GM12878 (cell line): ENCODE data around the gene SORCS1. TPM values are rescaled to one million over a fixed set of nuclear protein-coding genes. Genes with fewer than 3 reads are reported as not detected.

Experiments
- ATAC-seq: fragments of 200-7000 bp; cut with Tn5 transposase; 3 replicates; pipeline ENCODE4 v1.9.1; 2020; ENCODE audit warnings: mild to moderate bottlenecking, moderate library complexity
- BruUV-seq: library from RNA; stranded (reverse); fragments of 400-500 nt; replicated peaks from 2 replicates; lab custom pipeline; 2021; lab: Mats Ljungman, UMichigan
- CTCF ChIA-PET: fragments of 300-600 bp; sonication (Branson Sonifier 250); formaldehyde crosslinking; extraction: SDS; loops from one replicate; lab custom pipeline; 2021; ENCODE audit warnings: inconsistent platforms; lab: Yijun Ruan, JAX
- POLR2A ChIA-PET: fragments of 350-600 bp; formaldehyde crosslinking; extraction: SDS; loops from one replicate; lab custom pipeline; 2021; ENCODE audit warnings: inconsistent platforms; lab: Charles Lee
- RAD21 ChIA-PET: fragments of 300-600 bp; sonication (Branson Sonifier 250); formaldehyde crosslinking; loops from one replicate; lab custom pipeline; 2023; ENCODE audit warnings: antibody characterized with exemption; ENCODE audit not compliant: unreplicated experiment; lab: Charles Lee
- SMC1A ChIA-PET: fragments of 300-600 bp; sonication (Branson Sonifier 250); formaldehyde crosslinking; loops from one replicate; lab custom pipeline; 2023; ENCODE audit not compliant: unreplicated experiment, uncharacterized antibody; lab: Charles Lee
- DNase-seq: peaks from one replicate; pipeline ENCODE4 v3.0.0-alpha.2; 2011; ENCODE audit warnings: low read depth, low spot score
- FAIRE-seq: peaks from 3 replicates; lab custom pipeline; 2011; peaks lifted over from hg19 to GRCh38; lab: Jason Lieb, UNC
- H2AFZ ChIP-seq: 2 replicates; pipeline ENCODE4 v1.6.0; 2011; ENCODE audit warnings: low read depth, low read length, control low read depth; ENCODE audit not compliant: control insufficient read depth
- H3K27ac ChIP-seq: 2 replicates; pipeline ENCODE4 v1.5.1; 2011; ENCODE audit warnings: control low read depth; ENCODE audit not compliant: control insufficient read depth, insufficient read depth
- H3K27me3 ChIP-seq, 2 experiments: replicated peaks in 1 of 2; 2 replicates each; pipeline versions ENCODE4 v1.6.0 to v1.6.1; 2011; ENCODE audit warnings: low read length in 1 of 2; ENCODE audit not compliant: control insufficient read depth in 2 of 2, insufficient read depth in 2 of 2
- H3K36me3 ChIP-seq, 2 experiments: 2 replicates each; pipeline ENCODE4 v1.5.1; 2011; ENCODE audit warnings: low read length in 1 of 2; ENCODE audit not compliant: control insufficient read depth in 2 of 2, insufficient read depth in 2 of 2
- H3K4me1 ChIP-seq: 2 replicates; pipeline ENCODE4 v1.6.1; 2011; ENCODE audit warnings: mild to moderate bottlenecking, low read length, moderate library complexity, mixed read lengths; ENCODE audit not compliant: control insufficient read depth, insufficient read depth
- H3K4me2 ChIP-seq: 2 replicates; pipeline ENCODE4 v1.6.0; 2011; ENCODE audit warnings: control low read depth; ENCODE audit not compliant: control insufficient read depth, insufficient read depth
- H3K4me3 ChIP-seq: fragments of 200-600 bp; sonication (generic); 2 replicates; pipeline ENCODE4 v1.5.1; 2016
- H3K79me2 ChIP-seq: 2 replicates; pipeline ENCODE4 v1.6.0; 2011; ENCODE audit warnings: low read length; ENCODE audit not compliant: control insufficient read depth, insufficient read depth
- H3K9ac ChIP-seq: 2 replicates; pipeline ENCODE4 v1.8.0; 2011; ENCODE audit warnings: low read length, control low read depth, mixed read lengths; ENCODE audit not compliant: control insufficient read depth, insufficient read depth
- H3K9me3 ChIP-seq: replicated peaks from 3 replicates; pipeline ENCODE4 v1.5.1; 2011; ENCODE audit warnings: mild to moderate bottlenecking, low read length; ENCODE audit not compliant: control insufficient read depth, insufficient read depth
- H4K20me1 ChIP-seq: 2 replicates; pipeline ENCODE4 v1.6.0; 2011; ENCODE audit not compliant: control insufficient read depth, insufficient read depth
- ATF7 ChIP-seq: fragments of 450-650 bp; IDR thresholded peaks from 2 replicates; pipeline ENCODE4 v1.6.1; 2016; ENCODE audit warnings: low read depth, mild to moderate bottlenecking
- BCLAF1 ChIP-seq: fragments of 450-650 bp; IDR thresholded peaks from 2 replicates; pipeline ENCODE4 v1.6.1; 2017; ENCODE audit warnings: antibody characterized with exemption, mild to moderate bottlenecking, moderate library complexity
- WGBS: methylation state at CpG from one replicate; pipeline ENCODE4 v1.1.6; 2016; ENCODE audit warnings: low lambda C conversion rate; ENCODE audit not compliant: insufficient replicate concordance, insufficient coverage; ENCODE audit errors: missing lambda C conversion rate; 5-methylcytosine and 5-hydroxymethylcytosine counted together
- in situ Hi-C: fragments of 300-500 bp; cut with MboI; formaldehyde crosslinking; loops from 9 replicates; pipeline ENCODE4 v1.14.3; 2018; ENCODE audit warnings: mixed read lengths
- intact Hi-C: fragments of 100-400 bp; cut with micrococcal nuclease; formaldehyde crosslinking; loops from one replicate; pipeline ENCODE4 v1.14.2; 2022; ENCODE audit not compliant: unreplicated experiment
- polyA plus RNA-seq, 11 experiments: library from polyadenylated mRNA; depleted of rRNA in 4 of 11; unstranded in 6 of 11; stranded (reverse) in 5 of 11; fragments of >200 nt; fragmentation: Nextera tagmentation in 4 of 11; fragmentation: Illumina TruSeq in 1 of 11; extraction: Ambion mirVana in 4 of 11; extraction: Trizol in 1 of 11; gene quantifications; 1 replicate in 1 of 11; 2 replicates in 10 of 11; pipeline versions ENCODE4 v1.2.1 to v1.2.3, GENCODE V29; 2011 to 2016; ENCODE audit warnings: inconsistent platforms in 2 of 11, missing spikeins in 2 of 11, low read depth in 1 of 11
- total RNA-seq, 4 experiments: library from RNA; depleted of rRNA in 3 of 4; stranded (reverse); fragments of >200 nt in 3 of 4; fragmentation: Illumina TruSeq in 1 of 4; extraction: Trizol in 1 of 4; gene quantifications; 2 replicates each; pipeline versions ENCODE4 v1.2.1 to v1.2.3, GENCODE V29; 2013 to 2021

Gene SORCS1
- total and polyA plus RNA-seq, 10 of the 15 experiments (the other 5 are each of a cell fraction or from before 2014, with no cell fraction given), result 0.02 to 9.6 (median 0.06) TPM; not detected in 3

- ChIA-PET RAD21 (interaction anchor here (1.0 to 3.7 kb wide), 8 partner anchors 9 to 1491 kb away, joined by 3 to 27 read pairs (median 6); no protein-coding TSS in a partner anchor), POLR2A (interaction anchor here (0.6 kb wide), 1 partner anchor 47 kb away, joined by 3 read pairs; no protein-coding TSS in a partner anchor)
- Histone ChIP-seq H3K4me2 (no peak overlapping the region), H3K4me3 (no peak overlapping the region)
- TF ChIP-seq BCLAF1 (no peak), ATF7 (peak; percentile 74)
- TF ChIP-seq, all 136 proteins: peak for 1
- no peak for FAIRE-seq
- H2AFZ ChIP-seq, result no peak overlapping the region
- peak; percentile 91 for ATAC-seq
- no peak overlapping the region for H3K27ac ChIP-seq
- BruUV-seq, result no TSS peak
- SMC1A ChIA-PET, result interaction anchor here (0.6 to 3.2 kb wide), 18 partner anchors 8 to 1831 kb away, joined by 3 to 23 read pairs (median 4); no protein-coding TSS in a partner anchor
- WGBS, result 0% methylated on average over 1 of the region's 1 CpG
- H3K79me2 ChIP-seq, result no peaks in the 10 kb centered on the region
- no peaks in the 10 kb centered on the region for H3K36me3 ChIP-seq
- in situ Hi-C loops (no loop called here), intact Hi-C loops (loop anchor here (5.0 kb wide), 1 partner anchor 424 kb away; no protein-coding TSS in a partner anchor)
- no peaks in the 10 kb centered on the region for H3K4me1 ChIP-seq
- no peaks in the 10 kb centered on the region for H4K20me1 ChIP-seq
- DNase-seq, result no peak
- CTCF ChIA-PET, result interaction anchor here (0.8 to 3.9 kb wide), 19 partner anchors 8 to 1099 kb away, joined by 3 to 23 read pairs (median 6); no protein-coding TSS in a partner anchor
- no peaks in the 10 kb centered on the region for H3K27me3 ChIP-seq
- H3K9me3 ChIP-seq, result no peaks in the 10 kb centered on the region
- H3K9ac ChIP-seq, result no peak overlapping the region
Measured at GRCh38 chr10:106712988-106713387, 451.5 kb downstream of the SORCS1 start.
